Mesendoderm (in vitro differentiated cells): ENCODE results near the gene TOP2B.

Experiments used
- DNase-seq: peaks from one replicate; pipeline ENCODE4 v3.0.0; 2013
- H2AK5ac ChIP-seq: 2 replicates; pipeline ENCODE4 v1.6.1; 2013; ENCODE audit warnings: low read length, inconsistent platforms
- H2BK120ac ChIP-seq: 2 replicates; pipeline ENCODE4 v1.6.1; 2013; ENCODE audit warnings: low read depth, mild to moderate bottlenecking, low read length, moderate library complexity, mixed read lengths
- H2BK15ac ChIP-seq: replicated peaks from 2 replicates; pipeline ENCODE4 v1.6.1; 2013; ENCODE audit warnings: low read depth, mild to moderate bottlenecking, moderate library complexity
- H2BK5ac ChIP-seq: 2 replicates; pipeline ENCODE4 v1.6.1; 2013; ENCODE audit warnings: low read length, inconsistent platforms
- H3K18ac ChIP-seq: 2 replicates; pipeline ENCODE4 v1.6.1; 2013; ENCODE audit warnings: mild to moderate bottlenecking, low read length, mixed read lengths
- H3K23ac ChIP-seq: one replicate; pipeline ENCODE4 v1.6.1; 2013; ENCODE audit warnings: low read length
- H3K27ac ChIP-seq: 2 replicates; pipeline ENCODE4 v1.5.1; 2013; ENCODE audit warnings: low read depth, mild to moderate bottlenecking, inconsistent platforms, low read length, moderate library complexity
- H3K27me3 ChIP-seq: 2 replicates; pipeline ENCODE4 v1.6.1; 2013; ENCODE audit warnings: low read length, control low read depth, mild to moderate bottlenecking, inconsistent platforms; ENCODE audit not compliant: insufficient read depth, poor library complexity
- H3K36me3 ChIP-seq: 2 replicates; pipeline ENCODE4 v1.6.1; 2013; ENCODE audit warnings: low read length, inconsistent platforms; ENCODE audit not compliant: control insufficient read depth, insufficient read depth
- H3K4ac ChIP-seq: one replicate; pipeline ENCODE4 v1.6.1; 2013; ENCODE audit warnings: low read depth, mild to moderate bottlenecking, low read length, moderate library complexity
- H3K4me1 ChIP-seq: 2 replicates; pipeline ENCODE4 v1.6.1; 2013; ENCODE audit warnings: low read depth, low read length, inconsistent platforms; ENCODE audit not compliant: control insufficient read depth
- H3K4me2 ChIP-seq: 2 replicates; pipeline ENCODE4 v1.6.1; 2013; ENCODE audit warnings: low read length
- H3K4me3 ChIP-seq: 2 replicates; pipeline ENCODE4 v1.5.1; 2013; ENCODE audit warnings: mild to moderate bottlenecking, low read length
- H3K56ac ChIP-seq: one replicate; pipeline ENCODE4 v1.6.1; 2013; ENCODE audit warnings: low read length
- H3K79me1 ChIP-seq: 2 replicates; pipeline ENCODE4 v1.6.1; 2013; ENCODE audit warnings: low read length, inconsistent platforms
- H3K79me2 ChIP-seq: 2 replicates; pipeline ENCODE4 v1.6.1; 2013; ENCODE audit warnings: mild to moderate bottlenecking, low read length; ENCODE audit not compliant: control insufficient read depth, insufficient read depth
- H3K9ac ChIP-seq: 2 replicates; pipeline ENCODE4 v1.6.1; 2013; ENCODE audit warnings: low read length, inconsistent platforms
- H4K5ac ChIP-seq: one replicate; pipeline ENCODE4 v1.6.1; 2013; ENCODE audit warnings: low read length
- H4K8ac ChIP-seq: one replicate; pipeline ENCODE4 v1.6.1; 2013; ENCODE audit warnings: low read depth, mild to moderate bottlenecking, control low read depth, low read length, moderate library complexity
- WGBS: extraction: QIAGEN DNeasy Blood & Tissue Kit; methylation state at CpG from one replicate; pipeline ENCODE4 v1.1.7; 2013; ENCODE audit warnings: low lambda C conversion rate, missing lambda C conversion rate; ENCODE audit not compliant: insufficient coverage; ENCODE audit errors: extremely low coverage; 5-methylcytosine and 5-hydroxymethylcytosine counted together

The TOP2B gene

GRCh38 chr3:25573386-25574171 lies 91.1 kb downstream of the TOP2B start:
- Histone ChIP-seq H3K79me2 (no peaks in the 10 kb centered on the region), H3K27ac (no peak overlapping the region), H3K18ac (no peak overlapping the region), H4K5ac (no peak overlapping the region), H3K4me2 (no peak overlapping the region), H2AK5ac (no peak overlapping the region), H3K27me3 (no peaks in the 10 kb centered on the region), H3K36me3 (no peaks in the 10 kb centered on the region), H3K79me1 (no peaks in the 10 kb centered on the region), H3K9ac (no peak overlapping the region), H3K4me1 (no peaks in the 10 kb centered on the region), H2BK5ac (no peak overlapping the region), H3K23ac (no peak overlapping the region), H3K4ac (no peak overlapping the region), H2BK15ac (no peak overlapping the region), H3K4me3 (no peak overlapping the region), H2BK120ac (no peak overlapping the region), H3K56ac (no peak overlapping the region), H4K8ac (no peak overlapping the region)
- DNase-seq, result peak; percentile 53
- no CpG with 5 or more reads among the region's 19 CpGs for WGBS

- H3K27ac ChIP-seq, result no peak overlapping the region
These were observed 91.8 kb downstream of the TOP2B start for GRCh38 chr3:25572919-25573385.

DNA sequence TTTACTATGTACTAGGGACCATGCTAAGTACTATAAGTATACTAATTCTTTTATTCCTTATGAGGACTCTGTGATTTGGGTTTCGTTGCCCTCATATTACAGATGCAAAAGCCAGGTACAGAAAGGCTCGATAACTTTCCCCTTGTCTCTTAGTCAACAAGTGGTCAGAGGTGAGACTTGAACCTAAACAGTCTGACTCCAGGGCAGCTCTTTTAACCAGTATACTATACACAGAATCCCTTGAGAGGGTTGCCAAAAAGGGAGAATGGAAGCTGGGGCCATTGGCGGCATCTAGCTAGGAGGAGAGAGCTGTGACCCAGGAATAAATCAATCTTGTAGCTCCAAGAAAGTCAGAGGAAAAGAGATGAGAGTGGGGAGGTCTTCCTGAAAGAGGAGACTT lies 92.4 kb downstream of the TOP2B start:
- H2BK120ac ChIP-seq, result no peak overlapping the region
- no peak overlapping the region for H3K18ac ChIP-seq
- H4K5ac ChIP-seq, result no peak overlapping the region
- no peaks in the 10 kb centered on the region for H3K79me1 ChIP-seq
- no peak for DNase-seq
- H3K36me3 ChIP-seq, result no peaks in the 10 kb centered on the region
- H2BK5ac ChIP-seq, result no peak overlapping the region
- H2AK5ac ChIP-seq, result no peak overlapping the region
- H3K27ac ChIP-seq, result no peak overlapping the region
- no peak overlapping the region for H3K23ac ChIP-seq
- H3K56ac ChIP-seq, result no peak overlapping the region
- H3K4me1 ChIP-seq, result no peaks in the 10 kb centered on the region
- H4K8ac ChIP-seq, result no peak overlapping the region
- no peak overlapping the region for H2BK15ac ChIP-seq
- H3K4ac ChIP-seq, result no peak overlapping the region
- H3K27me3 ChIP-seq, result no peaks in the 10 kb centered on the region
- H3K79me2 ChIP-seq, result no peaks in the 10 kb centered on the region
- H3K4me3 ChIP-seq, result no peak overlapping the region
- WGBS, result no CpG with 5 or more reads among the region's 3 CpGs
- no peak overlapping the region for H3K9ac ChIP-seq
- no peak overlapping the region for H3K4me2 ChIP-seq

More at GRCh38 chr3:25572919-25573385, 91.8 kb downstream of the TOP2B start:
- no peak overlapping the region for H3K9ac ChIP-seq
- H3K4me2 ChIP-seq, result no peak overlapping the region
- H3K56ac ChIP-seq, result no peak overlapping the region
- H2BK5ac ChIP-seq, result no peak overlapping the region
- H3K4me3 ChIP-seq, result no peak overlapping the region
- H2AK5ac ChIP-seq, result no peak overlapping the region
- H4K5ac ChIP-seq, result no peak overlapping the region
- H2BK15ac ChIP-seq, result no peak overlapping the region
- no peaks in the 10 kb centered on the region for H3K79me1 ChIP-seq
- H3K23ac ChIP-seq, result no peak overlapping the region
- H3K4me1 ChIP-seq, result no peaks in the 10 kb centered on the region
- no peaks in the 10 kb centered on the region for H3K36me3 ChIP-seq
- no peak overlapping the region for H3K18ac ChIP-seq
- H3K79me2 ChIP-seq, result no peaks in the 10 kb centered on the region
- DNase-seq, result peak; percentile 75
- no peak overlapping the region for H4K8ac ChIP-seq
- no peak overlapping the region for H3K4ac ChIP-seq
- H2BK120ac ChIP-seq, result no peak overlapping the region
- no CpG with 5 or more reads among the region's 14 CpGs for WGBS
- no peaks in the 10 kb centered on the region for H3K27me3 ChIP-seq

DNA sequence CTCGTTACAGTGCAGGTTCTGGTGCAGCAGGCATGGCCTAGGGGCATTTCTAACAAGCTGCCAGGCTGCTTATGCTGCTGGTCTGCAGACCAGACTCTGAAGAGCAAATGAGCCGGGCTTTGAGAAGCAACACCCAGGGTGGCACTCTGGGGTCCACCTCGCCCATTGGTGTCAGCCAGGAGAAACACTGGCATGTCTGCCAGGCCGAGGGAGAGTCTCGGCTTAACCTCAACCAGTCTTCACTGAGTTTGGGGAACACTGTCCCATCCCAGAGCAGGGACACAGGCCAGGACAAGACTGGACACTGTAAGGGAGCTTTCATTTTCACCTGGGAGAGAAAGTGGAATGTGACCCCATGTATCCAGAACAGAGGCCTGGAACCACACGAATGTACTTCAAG lies 93.4 kb downstream of the TOP2B start:
- Histone ChIP-seq H3K27ac (no peak overlapping the region), H3K79me2 (no peaks in the 10 kb centered on the region), H3K18ac (no peak overlapping the region), H4K5ac (no peak overlapping the region), H3K4me1 (no peaks in the 10 kb centered on the region), H2BK120ac (no peak overlapping the region), H2BK15ac (no peak overlapping the region), H2AK5ac (no peak overlapping the region), H3K4ac (no peak overlapping the region), H3K9ac (no peak overlapping the region), H3K56ac (no peak overlapping the region), H3K23ac (no peak overlapping the region), H3K27me3 (no peaks in the 10 kb centered on the region), H3K36me3 (no peaks in the 10 kb centered on the region), H4K8ac (no peak overlapping the region), H3K4me2 (no peak overlapping the region), H3K79me1 (no peaks in the 10 kb centered on the region), H3K4me3 (no peak overlapping the region), H2BK5ac (no peak overlapping the region)
- no CpG with 5 or more reads among the region's 6 CpGs for WGBS
- no peak for DNase-seq

- Histone ChIP-seq H3K4ac (no peak overlapping the region), H3K36me3 (no peaks in the 10 kb centered on the region), H3K27me3 (no peaks in the 10 kb centered on the region), H2AK5ac (no peak overlapping the region), H4K5ac (no peak overlapping the region), H3K18ac (no peak overlapping the region), H3K4me2 (no peak overlapping the region), H4K8ac (no peak overlapping the region), H3K79me2 (no peaks in the 10 kb centered on the region), H2BK5ac (no peak overlapping the region), H3K23ac (no peak overlapping the region), H3K27ac (no peak overlapping the region), H2BK120ac (no peak overlapping the region), H3K79me1 (no peaks in the 10 kb centered on the region), H3K56ac (no peak overlapping the region), H3K4me1 (no peaks in the 10 kb centered on the region), H3K9ac (no peak overlapping the region), H3K4me3 (no peak overlapping the region), H2BK15ac (no peak overlapping the region)
- WGBS, result no CpG with 5 or more reads among the region's 10 CpGs
- DNase-seq, result no peak
These were observed 96.1 kb downstream of the TOP2B start for GRCh38 chr3:25568525-25569078.
